Pulmonary artery endothelial cell (primary cell): ENCODE measurements around the gene RMI2. TPM values are rescaled to one million over a fixed set of nuclear protein-coding genes. Genes with fewer than 3 reads are reported as not detected.
"Not testable (repeated sequence)": the region's sequence is repeated elsewhere in the genome, so short reads cannot be mapped to it uniquely, and the experiment has no call there.

Source experiments
- DNase-seq: peaks from one replicate; pipeline ENCODE4 v3.0.0-alpha.2; 2011; ENCODE audit warnings: low read depth, low spot score
- total RNA-seq: library from RNA; depleted of rRNA; stranded (reverse); fragments of >200 nt; gene quantifications from 2 replicates; pipeline ENCODE4 v1.2.3, GENCODE V29; 2014

RMI2 gene
- total RNA-seq, 1 donor from 2014 or later = 5.9 TPM

DNA sequence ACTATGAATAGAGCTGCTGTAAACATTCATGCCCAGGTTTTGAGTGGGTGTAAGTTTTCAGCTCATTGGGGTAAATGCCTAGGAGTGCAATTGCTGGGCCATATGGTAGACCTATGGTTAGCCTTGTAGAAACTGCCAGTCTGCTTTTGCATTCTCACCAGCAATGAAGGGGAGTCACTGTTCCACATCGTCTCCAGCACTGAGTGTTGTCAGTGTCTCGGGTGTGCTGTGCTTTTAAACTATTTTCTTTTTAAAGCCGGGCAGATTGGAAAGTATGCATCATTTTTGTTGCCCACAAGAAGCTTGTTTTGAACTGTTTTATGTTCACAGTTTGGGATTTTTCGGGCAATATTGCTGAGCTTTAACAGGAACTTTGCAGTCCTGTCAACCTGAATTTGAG lies 7.9 kb downstream of the RMI2 start:
- DNase-seq = no peak

DNA sequence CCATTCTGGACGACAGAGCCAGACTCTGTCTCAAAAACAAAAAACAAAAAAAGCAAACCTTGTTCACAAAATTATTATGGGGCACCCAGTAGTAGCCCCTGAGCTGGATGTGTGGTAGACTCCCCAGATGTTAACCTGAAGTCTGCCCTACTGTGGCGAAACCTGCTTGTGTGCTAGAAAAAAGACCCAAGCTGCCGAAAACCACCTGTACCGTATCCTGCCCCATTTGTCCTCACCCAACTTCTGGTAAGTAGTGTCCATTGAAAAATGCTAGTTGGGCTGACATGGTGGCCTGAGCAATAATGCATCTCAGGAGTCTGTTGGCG lies 9.1 kb downstream of the RMI2 start:
- no peak for DNase-seq

DNA sequence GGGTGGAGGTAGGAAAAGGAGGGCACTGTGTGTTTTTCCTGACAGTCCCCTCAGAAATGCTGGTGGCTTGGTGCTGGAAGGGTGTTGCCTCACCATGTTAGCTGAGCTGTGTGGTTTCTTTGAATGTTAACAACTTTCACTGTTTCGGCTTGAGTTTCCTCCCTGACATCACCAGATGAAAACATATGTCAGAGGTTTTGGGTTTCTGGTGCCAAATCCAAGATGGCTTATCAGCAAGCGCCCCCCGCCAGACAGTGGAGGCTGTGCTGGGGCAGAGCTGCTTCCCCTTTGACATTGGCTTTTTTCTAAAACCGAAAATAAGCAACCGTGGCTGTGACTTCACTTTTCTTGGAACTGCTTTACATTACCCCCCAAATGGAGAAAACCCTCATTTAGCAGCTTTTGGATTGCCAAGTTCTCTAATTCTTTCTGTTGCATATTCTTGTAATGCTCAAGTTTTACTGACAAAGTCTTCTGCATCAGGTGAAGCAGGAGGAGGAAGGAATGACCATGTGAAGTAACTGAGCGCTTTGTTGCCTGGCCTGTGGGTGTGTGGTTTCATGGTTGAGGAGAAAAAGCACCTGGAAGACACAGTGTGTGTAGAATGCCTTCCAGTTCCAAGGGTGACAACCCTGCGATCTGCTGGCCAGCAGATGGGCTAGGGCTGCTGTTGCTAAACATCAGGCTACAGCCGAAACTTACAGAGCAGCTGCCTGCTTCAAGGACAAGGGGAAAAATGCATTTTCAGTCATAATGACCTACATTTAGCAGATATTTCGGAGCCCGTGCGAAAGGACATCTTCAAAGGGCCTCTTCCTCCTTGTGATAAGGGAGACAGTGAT lies 9.7 kb downstream of the RMI2 start:
- DNase-seq = no peak

DNA sequence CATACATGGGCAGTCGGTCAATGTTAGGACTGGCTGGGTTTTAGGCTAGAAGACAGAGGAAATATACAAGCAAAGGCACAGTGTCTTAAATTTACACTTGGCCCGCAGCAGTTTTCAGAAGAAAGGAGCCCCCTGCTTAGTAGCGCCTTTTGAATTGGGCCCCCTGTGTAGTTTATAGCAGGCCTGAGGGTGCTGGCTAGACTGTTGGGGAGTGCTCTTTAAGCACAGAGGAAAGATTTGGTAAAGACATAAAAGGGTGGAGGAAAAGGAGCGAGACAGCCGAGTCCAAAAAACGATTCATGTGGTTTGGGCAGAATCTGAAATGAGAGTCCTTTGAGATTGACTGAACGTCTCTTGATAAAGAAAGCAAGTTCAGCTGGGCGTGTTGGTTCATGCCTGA lies 10.6 kb downstream of the RMI2 start:
- DNase-seq = no peak

DNA sequence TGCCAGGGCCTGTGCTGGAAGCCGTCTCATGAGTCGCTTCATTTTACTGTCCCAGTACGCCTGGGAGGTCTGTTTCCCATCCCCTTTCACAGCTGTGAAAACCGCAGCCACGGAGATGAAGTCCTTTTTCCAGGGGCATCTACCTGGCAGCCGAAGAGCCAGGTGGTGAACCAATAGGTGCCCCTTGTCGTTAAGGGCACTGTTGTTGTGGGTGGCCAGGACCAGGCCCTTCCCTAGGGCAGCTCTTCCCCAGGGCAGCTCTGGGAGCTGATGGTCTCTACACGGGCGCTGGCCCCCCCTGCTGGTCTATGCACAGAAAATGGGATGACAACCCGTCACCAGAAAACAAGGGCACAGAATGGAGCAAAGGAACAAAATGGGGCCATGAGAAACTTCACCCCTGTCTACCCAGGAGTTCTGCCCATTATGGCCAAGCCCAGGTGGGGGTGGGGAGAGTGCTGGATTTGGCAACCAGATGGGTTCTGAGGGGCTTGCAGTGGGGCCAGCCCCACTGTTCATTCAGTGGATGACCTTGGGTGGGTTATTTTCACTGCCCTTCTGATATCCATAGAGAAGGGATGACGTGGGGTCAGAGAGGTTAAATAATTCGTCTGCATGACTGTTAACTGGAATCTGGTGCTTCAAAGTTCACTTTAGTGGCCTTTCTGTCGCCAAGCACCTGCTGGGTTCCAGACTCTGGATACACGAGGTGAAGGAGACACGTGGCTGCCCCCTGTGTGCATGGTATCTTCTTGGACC lies 11.5 kb downstream of the RMI2 start:
- no peak for DNase-seq

DNA sequence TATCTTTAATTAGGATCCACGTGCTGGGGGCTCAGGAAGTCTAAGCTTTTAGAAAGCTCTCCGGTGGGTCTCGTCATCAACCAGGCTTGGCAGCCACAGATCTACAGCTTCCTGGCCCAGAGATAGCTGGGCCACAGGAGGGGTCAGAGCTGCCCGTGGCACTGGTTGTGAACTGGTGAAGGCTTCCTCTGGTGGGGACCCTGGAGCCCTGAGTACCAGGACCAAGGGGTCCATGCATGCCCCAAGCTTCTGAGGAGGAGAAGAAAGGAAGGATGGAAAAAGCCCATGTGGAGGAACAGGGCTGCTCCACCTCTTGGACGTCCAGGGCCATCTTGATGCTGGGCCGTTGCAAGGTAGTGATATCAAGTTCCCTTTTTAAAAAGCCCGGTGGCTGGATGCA lies 13.3 kb downstream of the RMI2 start:
- no peak for DNase-seq

DNA sequence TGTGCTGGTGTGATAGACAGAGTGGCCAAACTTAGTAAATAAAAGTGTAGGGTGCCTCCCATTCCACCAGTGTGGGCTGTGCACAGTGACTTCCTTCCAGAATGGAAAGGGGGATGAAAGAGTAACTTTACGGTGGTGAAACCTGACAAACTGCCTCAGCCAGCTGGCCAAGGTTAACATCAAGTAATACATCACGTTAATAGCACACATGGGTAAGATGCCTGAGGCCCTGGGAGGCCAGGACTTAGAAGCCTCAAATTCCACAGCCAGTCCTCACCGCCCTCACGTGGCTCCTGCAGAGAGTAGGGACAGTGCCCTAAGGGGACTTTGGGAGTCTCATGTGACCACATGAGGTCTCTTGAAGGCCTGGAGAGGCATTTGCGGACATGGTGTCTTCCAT lies 14.1 kb downstream of the RMI2 start:
- no peak for DNase-seq

DNA sequence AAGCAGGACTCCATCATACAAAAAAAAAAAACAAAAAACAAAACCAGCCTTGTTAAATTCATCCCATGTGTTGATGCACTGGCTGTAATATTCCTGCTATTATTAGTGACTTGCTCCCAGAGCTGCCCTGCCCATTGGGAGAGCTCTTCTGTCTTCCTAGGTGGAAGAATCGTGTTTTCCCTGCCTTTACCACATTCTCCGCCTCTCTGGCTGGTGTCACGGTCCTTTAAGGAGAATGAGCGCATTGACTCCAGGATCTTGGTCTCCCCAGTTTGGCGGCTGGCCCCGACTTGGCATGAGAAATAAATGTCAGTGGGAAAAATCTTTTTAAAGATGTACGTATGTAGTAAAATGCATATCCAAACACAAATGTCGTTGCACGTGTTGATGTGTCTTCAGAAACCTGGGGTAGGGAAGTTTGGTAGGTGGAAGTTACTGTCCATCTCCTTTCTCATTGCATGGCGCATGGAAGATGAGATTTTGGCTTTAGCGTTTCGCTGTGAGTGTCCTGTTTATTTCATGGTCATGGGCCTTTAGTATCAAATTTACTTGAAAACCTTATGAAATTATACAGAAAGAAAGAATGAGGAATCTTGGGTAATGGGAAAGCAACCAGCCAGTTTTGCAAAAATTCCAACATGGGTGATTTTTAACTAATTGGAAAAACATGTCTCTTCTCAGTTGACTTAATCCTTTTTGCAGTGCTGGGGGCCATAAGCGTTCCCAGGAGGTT lies 15.5 kb downstream of the RMI2 start:
- DNase-seq = no peak

DNA sequence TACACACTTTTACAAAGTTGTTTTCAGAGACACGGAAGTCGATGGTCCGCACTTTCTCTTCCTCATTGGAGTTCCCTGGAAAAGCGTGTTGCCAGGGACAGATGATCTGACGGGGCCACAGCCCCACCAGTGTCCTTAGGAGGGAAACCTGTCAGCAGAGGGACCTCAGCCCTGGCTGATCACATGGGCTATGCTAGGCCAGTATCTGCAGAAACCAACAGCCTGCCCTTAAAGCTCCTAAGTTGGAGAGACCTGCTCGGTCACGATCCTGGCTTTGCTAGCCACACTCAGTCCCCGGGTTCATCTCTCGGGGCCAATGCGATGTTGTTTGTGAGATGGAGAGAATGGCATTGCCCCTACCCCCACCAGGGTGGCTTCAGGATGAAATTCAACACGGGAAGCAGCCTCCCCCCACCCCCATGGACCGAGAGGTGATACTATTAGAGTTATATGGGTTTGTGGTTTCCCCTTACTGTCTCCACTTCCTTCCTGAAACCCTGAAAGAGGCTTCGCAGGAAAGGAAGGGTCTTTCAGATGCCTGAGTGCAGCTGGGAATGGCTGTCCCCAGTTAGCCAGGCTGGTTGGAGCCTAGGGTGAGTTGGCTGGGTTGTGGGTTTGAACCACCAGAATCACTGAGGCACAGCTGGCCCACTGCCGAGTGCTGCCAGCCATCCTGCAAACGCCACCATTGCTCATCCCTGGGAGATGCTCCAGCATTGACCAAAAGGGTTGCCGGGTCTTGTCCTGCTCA lies 16.6 kb downstream of the RMI2 start:
- no peak for DNase-seq

DNA sequence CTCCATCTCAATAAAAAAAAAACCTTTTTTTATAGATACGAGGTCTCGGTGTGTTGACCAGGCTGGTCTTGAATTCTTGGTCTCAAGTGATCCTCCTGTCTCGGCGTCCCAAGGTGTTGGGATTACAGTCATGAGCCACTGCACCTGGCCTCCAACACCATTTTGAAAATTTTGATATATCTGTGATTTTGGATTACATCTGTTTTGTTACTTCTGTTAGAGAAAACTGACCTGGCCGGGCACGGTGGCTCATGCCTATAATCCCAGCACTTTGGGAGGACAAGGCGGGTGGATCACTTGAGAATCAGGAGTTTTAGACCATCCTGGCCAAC lies 18.6 kb downstream of the RMI2 start:
- no peak for DNase-seq

DNA sequence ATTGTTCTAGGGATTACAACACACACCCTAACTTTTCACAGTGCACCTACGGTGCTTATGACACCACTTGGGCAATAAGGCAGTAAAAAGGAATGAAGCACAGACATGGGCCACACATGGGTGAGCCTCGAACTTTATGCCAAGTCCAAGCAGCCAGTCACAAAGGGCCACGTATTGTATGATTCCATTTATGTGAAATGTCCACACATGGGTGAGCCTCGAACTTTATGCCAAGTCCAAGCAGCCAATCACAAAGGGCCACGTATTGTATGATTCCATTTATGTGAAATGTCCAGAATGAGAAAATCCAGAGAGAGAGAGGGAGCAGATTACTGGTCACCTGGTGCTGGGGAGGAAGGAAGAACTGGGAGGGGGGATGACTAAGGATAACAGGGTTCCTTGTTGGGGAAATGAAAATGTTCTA lies 22.2 kb downstream of the RMI2 start:
- DNase-seq = no peak

DNA sequence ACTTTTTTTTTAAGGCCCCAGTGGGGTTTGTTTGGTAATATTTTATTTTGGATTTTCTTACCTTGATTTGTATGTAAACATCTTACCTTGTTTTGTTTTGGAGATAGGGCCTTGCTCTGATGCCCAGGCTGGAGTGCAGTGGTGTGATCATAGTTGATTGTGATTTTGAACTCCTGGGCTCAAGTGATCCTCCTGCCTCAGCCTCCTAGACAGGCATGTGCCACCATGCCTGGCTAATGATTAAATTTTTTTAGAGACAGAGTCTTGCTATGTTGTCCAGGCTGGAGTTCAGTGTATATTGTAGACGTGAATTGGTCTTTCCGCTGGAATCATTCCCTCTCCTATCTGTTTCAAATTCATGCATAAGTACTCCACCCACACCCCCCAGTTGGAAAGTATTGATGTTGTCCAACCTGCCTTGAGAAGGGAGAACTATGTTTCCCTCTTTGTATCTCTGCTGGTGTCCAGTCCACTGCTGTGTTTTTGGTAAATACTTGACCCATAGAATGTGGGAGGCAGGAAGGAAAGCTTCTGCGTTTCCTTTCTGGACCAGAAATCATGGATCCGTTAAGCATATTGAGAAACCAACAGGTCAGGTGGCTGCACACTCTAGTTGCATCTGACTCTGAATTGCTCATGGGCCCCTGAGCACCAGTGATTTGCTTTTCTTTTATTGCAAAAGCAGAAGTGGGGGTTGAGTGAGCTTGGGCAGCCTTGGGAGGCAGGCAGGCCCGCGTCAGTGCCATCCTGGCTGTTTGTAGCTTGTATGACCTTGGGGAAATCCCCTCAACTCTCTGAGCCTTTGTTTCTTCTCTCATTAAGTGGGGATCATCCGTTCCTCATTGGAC lies 25.0 kb downstream of the RMI2 start:
- DNase-seq = no peak

DNA sequence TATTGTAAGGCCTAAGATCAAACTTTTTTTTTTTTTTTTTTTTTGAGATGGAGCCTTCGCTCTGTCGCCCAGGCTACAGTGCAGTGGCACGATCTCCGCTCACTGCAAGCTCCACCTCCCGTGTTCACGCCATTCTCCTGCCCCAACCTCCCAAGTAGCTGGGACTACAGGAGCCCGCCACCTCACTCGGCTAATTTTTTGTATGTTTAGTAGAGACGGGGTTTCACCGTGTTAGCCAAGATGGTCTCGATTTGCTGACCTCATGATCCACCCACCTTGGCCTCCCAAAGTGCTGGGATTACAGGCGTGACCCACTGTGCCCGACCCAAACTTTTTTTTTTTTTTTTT lies 25.6 kb downstream of the RMI2 start:
- DNase-seq = not testable (repeated sequence)

DNA sequence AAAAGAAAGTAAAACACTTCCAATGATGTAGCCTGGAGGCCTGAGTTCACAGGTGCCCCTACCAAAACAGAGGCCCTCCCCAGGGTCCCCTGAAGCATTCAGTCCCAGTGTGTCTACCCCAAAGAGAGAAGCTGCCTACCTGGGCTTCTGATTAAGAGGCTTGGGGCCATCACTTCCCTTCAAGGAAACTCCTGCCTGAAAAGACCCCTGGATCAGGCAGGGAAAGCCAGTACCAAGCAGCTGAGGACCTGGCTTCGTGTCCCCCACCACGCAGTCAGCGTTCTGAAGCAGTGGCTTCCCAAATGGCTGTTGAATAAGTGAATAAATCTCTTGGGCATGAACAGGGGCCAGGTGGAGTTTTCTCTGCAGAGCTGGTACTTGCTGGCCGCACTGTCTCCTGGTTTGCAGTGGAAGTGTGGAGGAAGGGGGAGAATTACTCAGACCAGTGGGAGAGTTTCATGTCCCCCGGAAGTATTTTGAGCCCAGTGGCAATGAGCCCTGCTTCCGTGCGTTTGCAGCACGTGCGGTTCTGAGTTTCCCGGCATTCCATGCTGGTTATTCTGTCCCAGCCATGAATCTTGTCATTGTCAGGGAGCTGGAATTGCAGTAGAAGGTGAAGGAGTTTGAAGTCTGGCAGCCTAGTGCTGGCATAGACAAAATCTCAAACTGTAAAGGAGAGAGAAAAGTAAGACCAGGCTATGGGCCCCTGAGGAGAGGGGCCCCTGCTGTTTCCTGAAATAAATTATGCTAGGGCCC lies 27.0 kb downstream of the RMI2 start:
- no peak for DNase-seq

DNA sequence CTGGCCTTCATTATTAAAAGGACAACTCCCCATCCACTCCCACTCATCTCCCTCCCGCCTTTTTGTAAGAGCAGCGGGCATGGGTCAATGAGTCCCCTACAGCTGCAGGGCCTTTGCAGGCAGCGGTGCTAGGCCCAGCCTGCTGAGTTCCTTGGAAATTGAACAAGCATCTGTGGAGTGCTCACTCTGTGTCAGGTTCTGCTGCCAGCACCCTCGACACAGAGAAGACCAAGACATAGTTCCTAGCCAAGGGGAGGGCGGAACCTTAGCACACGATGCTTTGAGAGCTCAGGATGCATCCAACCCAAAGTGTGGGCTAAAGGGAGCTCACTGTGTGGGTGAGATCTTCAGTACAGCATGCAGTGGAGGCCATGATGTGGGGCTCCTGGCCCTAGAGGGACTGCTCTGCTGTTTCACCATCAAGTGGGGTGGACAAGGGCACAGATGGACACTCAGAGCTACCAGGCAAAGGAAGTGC lies 27.6 kb downstream of the RMI2 start:
- DNase-seq = no peak

DNA sequence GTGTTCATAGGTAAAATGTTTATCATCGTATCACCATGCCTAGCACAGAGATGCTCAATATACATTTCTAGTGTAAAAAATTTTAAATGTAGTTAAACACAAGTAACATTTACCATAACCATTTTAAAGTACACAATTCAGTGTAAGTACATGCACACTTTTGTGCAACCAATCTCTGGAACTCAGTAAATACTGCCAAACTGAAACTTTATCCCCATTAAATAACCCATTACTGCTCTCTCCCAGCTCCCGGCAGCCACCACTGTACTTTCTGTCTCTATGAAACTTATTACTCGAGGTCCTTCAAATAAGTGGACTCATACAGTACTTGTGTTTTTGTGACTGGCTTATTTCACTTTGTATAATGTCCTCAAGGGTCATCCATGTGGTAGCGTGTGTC lies 29.0 kb downstream of the RMI2 start:
- DNase-seq = no peak

DNA sequence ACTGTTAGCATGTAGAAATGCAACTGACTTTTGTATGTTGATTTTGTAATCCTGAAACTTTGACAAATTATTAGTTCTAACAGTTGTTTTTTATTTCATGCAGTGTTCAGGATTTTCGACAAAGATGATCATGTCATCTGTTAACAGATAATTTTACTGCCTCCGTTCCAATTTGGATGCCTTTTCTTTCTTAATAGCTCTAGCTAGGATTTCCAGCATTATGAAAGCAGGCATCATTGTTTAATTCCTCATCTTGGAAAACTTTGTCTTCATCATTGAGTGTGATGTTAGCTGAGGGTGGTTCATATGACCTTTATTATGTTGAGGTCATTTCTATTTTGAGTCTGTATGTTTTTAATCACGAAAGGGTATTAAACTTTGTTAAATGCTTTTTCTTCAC lies 31.9 kb downstream of the RMI2 start:
- no peak for DNase-seq

DNA sequence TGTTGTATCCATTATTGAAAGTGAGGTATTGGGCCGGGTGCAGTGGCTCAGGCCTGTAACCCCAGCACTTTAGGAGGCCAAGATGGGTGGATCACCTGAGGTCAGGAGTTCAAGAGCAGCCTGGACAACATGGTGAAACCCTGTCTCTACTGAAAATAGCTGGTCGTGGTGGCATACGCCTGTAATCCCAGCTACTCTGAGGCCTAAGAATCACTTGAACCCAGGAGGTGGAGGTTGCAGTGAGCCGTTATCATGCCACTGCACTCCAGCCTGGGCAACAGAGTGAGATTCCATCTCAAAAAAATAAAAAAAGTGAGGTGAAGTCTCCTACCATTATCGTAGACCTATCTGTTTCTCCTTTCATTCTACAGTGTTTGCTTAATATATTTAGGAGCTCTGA lies 33.7 kb downstream of the RMI2 start:
- DNase-seq = not testable (repeated sequence)

DNA sequence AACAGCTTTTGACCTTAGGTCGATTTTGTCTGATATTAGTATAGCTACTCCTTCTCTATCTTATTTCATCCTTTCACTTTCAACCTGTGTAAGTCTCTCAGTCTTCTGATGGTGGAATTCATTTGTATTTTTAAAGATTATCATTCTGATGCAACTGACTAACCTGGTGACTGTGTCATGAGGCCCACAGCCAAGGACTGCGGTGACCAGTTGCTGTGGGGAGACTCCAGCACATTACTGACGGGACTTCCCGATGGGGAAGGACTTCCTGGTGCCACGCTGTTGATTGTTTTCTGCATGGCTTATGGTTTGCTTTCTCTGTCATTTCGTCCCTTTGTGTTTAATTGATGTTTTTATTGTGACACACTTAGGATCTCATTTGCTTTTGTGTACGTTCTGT lies 34.2 kb downstream of the RMI2 start:
- DNase-seq = no peak

DNA sequence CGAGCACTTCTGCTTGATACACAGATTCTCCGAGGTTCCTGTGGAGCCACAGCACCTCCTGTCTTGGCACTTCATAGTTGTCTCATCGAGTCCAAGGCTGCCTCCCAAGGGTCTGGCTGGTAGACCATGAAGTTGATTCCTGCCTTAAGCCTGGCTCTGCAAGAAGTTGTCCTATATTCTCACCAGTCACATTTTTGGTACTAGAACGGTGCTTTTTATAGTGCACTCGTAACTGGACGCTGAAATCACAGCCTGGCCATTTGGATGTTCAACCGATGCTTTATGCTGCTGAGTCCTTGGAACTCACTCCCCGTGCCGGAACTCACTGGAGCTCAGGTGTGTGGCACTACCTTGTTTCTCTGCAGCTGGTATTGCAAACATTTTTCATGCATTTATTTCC lies 35.6 kb downstream of the RMI2 start:
- no peak for DNase-seq
